Endothelial cell of umbilical vein (primary cell): ENCODE data around the gene PCYOX1L. TPM values are rescaled to one million over a fixed set of nuclear protein-coding genes. Genes with fewer than 3 reads are reported as not detected.

Experiments
- BruUV-seq: library from RNA; stranded (reverse); fragments of 400-500 nt; replicated peaks from 2 replicates; lab custom pipeline; 2021; lab: Mats Ljungman, UMichigan
- CTCF ChIA-PET: fragments of 300-600, 350-600 bp; sonication (Branson Sonifier 250); formaldehyde crosslinking; loops from one replicate; lab custom pipeline; 2021; ENCODE audit warnings: antibody characterized with exemption, inconsistent platforms; lab: Charles Lee
- POLR2A ChIA-PET: fragments of 300-600, 350-600 bp; sonication (Branson Sonifier 250); formaldehyde crosslinking; loops from one replicate; lab custom pipeline; 2021; ENCODE audit warnings: antibody characterized with exemption, inconsistent platforms; lab: Charles Lee
- DNase-seq: peaks from one replicate; pipeline ENCODE4 v3.0.0-alpha.2; 2011; ENCODE audit warnings: low read depth, low spot score
- FAIRE-seq: peaks from 2 replicates; lab custom pipeline; 2011; peaks lifted over from hg19 to GRCh38; lab: Jason Lieb, UNC
- H2AFZ ChIP-seq: 2 replicates; pipeline ENCODE4 v1.6.0; 2012; ENCODE audit warnings: low read depth, low read length, control low read depth, inconsistent platforms
- H3K27ac ChIP-seq: 2 replicates; pipeline ENCODE4 v1.5.1; 2011; ENCODE audit warnings: low read depth, mild to moderate bottlenecking, control low read depth, low read length, moderate library complexity; ENCODE audit not compliant: insufficient read depth
- H3K27me3 ChIP-seq, 2 experiments: 2 replicates each; pipeline versions ENCODE4 v1.6.0 to v1.6.1; 2011; ENCODE audit warnings: low read length in 2 of 2, mixed read lengths in 1 of 2; ENCODE audit not compliant: control insufficient read depth in 2 of 2, insufficient read depth in 2 of 2
- H3K36me3 ChIP-seq, 2 experiments: 2 replicates in 1 of 2; 3 replicates in 1 of 2; pipeline ENCODE4 v1.5.1; 2011; ENCODE audit warnings: low read length in 2 of 2, mild to moderate bottlenecking in 1 of 2, moderate library complexity in 1 of 2; ENCODE audit not compliant: control insufficient read depth in 2 of 2, insufficient read depth in 2 of 2; ENCODE audit errors: extremely low read depth in 1 of 2
- H3K4me1 ChIP-seq: 3 replicates; pipeline ENCODE4 v1.5.1; 2011; ENCODE audit warnings: mild to moderate bottlenecking, low read length; ENCODE audit not compliant: control insufficient read depth, insufficient read depth; ENCODE audit errors: extremely low read depth
- H3K4me2 ChIP-seq: 2 replicates; pipeline ENCODE4 v1.6.1; 2011; ENCODE audit warnings: low read length, control low read depth, mixed read lengths; ENCODE audit not compliant: insufficient read depth
- H3K4me3 ChIP-seq, 3 experiments: fragments of 200-600 bp in 1 of 3; sonication (generic), shearing (Covaris generic) in 1 of 3; replicated peaks in 1 of 3; 2 replicates each; pipeline ENCODE4 v1.5.1; 2011 to 2016; ENCODE audit warnings: control low read depth in 3 of 3, low read length in 3 of 3, mild to moderate bottlenecking in 2 of 3, inconsistent platforms in 1 of 3, low read depth in 1 of 3, moderate library complexity in 1 of 3; ENCODE audit not compliant: insufficient read depth in 1 of 3
- H3K79me2 ChIP-seq: 2 replicates; pipeline ENCODE4 v1.6.0; 2012; ENCODE audit warnings: low read length, inconsistent platforms; ENCODE audit not compliant: control insufficient read depth, insufficient read depth
- H3K9ac ChIP-seq: replicated peaks from 2 replicates; pipeline ENCODE3; 2011; ENCODE audit warnings: low read length, control low read depth; ENCODE audit not compliant: insufficient read depth; ENCODE audit errors: extremely low read depth
- H3K9me1 ChIP-seq: replicated peaks from 3 replicates; pipeline ENCODE4 v1.6.0; 2011; ENCODE audit warnings: mild to moderate bottlenecking, low read length; ENCODE audit not compliant: control insufficient read depth, insufficient read depth; ENCODE audit errors: extremely low read depth
- H3K9me3 ChIP-seq: replicated peaks from 2 replicates; pipeline ENCODE4 v1.5.1; 2012; ENCODE audit warnings: low read length, inconsistent platforms; ENCODE audit not compliant: control insufficient read depth, insufficient read depth
- H4K20me1 ChIP-seq: replicated peaks from 2 replicates; pipeline ENCODE3; 2011; ENCODE audit warnings: mild to moderate bottlenecking, low read length; ENCODE audit not compliant: control insufficient read depth, insufficient read depth; ENCODE audit errors: extremely low read depth
- FOS ChIP-seq: IDR thresholded peaks from 2 replicates; pipeline ENCODE4 v1.6.1; 2011; ENCODE audit warnings: mild to moderate bottlenecking, low read length, moderate library complexity, borderline replicate concordance; ENCODE audit not compliant: insufficient read depth
- JUN ChIP-seq: IDR thresholded peaks from 2 replicates; pipeline ENCODE4 v1.6.1; 2011; ENCODE audit warnings: borderline replicate concordance, low read depth; ENCODE audit not compliant: insufficient read length, insufficient read depth
- MYC ChIP-seq: IDR thresholded peaks from one replicate; pipeline ENCODE4 v1.6.1; 2011; ENCODE audit warnings: mild to moderate bottlenecking, low read depth, low read length
- POLR2A ChIP-seq: IDR thresholded peaks from 2 replicates; pipeline ENCODE4 v1.6.1; 2012; ENCODE audit warnings: low read depth, mild to moderate bottlenecking, control low read depth, low read length
- dilution Hi-C: fragments of 300-500 bp; cut with MboI; formaldehyde crosslinking; loops from one replicate; pipeline ENCODE4 v1.15.0; 2019; ENCODE audit warnings: low sequenced_read_pairs; ENCODE audit not compliant: extremely low pct_ligation_motif_present
- intact Hi-C: fragments of 100-400 bp; cut with micrococcal nuclease; formaldehyde crosslinking; loops from one replicate; pipeline ENCODE4 v1.10.0; 2022
- polyA plus RNA-seq, 4 experiments: library from polyadenylated mRNA; depleted of rRNA in 3 of 4; stranded (reverse) in 3 of 4; unstranded in 1 of 4; fragments of >200 nt; gene quantifications; 2 replicates each; pipeline versions ENCODE4 v1.2.1 to v1.2.3, GENCODE V29; 2011 to 2012; ENCODE audit warnings: missing spikeins in 1 of 4
- total RNA-seq: library from RNA; stranded (reverse); gene quantifications from 2 replicates; pipeline ENCODE4 v1.2.3, GENCODE V29; 2021

PCYOX1L gene
- total and polyA plus RNA-seq, 2 donors (not counting 3 experiments of a cell fraction or from before 2014, with no cell fraction given), result 23.3 to 28.1 TPM

DNA sequence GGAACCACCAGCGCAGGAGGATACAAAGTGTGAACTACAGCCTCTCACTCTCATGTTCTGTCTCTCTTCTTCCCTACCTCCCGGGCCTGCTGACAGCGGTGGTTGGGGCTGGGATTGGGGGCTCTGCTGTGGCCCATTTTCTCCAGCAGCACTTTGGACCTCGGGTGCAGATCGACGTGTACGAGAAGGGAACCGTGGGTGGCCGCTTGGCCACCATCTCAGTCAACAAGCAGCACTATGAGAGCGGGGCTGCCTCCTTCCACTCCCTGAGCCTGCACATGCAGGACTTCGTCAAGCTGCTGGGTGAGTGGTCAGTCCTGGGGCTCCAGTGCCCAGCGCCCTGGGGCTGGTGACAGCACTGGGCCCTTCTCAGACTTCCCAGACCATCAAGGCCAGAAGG, 4.7 kb downstream of the PCYOX1L start:
- H3K79me2 ChIP-seq, result no peaks in the 10 kb centered on the region
- BruUV-seq, result no TSS peak
- H3K9me1 ChIP-seq, result no peaks in the 10 kb centered on the region
- H3K27me3 ChIP-seq, result no peaks in the 10 kb centered on the region
- POLR2A ChIA-PET, result no interaction called here
- no peak overlapping the region for H2AFZ ChIP-seq
- intact Hi-C loops (no loop called here), dilution Hi-C loops (no loop called here)
- no peaks in the 10 kb centered on the region for H4K20me1 ChIP-seq
- no peak overlapping the region for H3K27ac ChIP-seq
- FAIRE-seq, result no peak
- no peaks in the 10 kb centered on the region for H3K36me3 ChIP-seq
- H3K4me2 ChIP-seq, result no peak overlapping the region
- no peak for DNase-seq
- CTCF ChIA-PET, result interaction anchor here (1.5 kb wide), 1 partner anchor 9 kb away, joined by 9 read pairs; no protein-coding TSS in a partner anchor
- no peak overlapping the region for H3K4me3 ChIP-seq
- no peaks in the 10 kb centered on the region for H3K9me3 ChIP-seq
- no peak overlapping the region for H3K9ac ChIP-seq
- no peak for TF ChIP-seq MYC
- peaks cover under 1% of the 10 kb centered on the region for H3K4me1 ChIP-seq

DNA sequence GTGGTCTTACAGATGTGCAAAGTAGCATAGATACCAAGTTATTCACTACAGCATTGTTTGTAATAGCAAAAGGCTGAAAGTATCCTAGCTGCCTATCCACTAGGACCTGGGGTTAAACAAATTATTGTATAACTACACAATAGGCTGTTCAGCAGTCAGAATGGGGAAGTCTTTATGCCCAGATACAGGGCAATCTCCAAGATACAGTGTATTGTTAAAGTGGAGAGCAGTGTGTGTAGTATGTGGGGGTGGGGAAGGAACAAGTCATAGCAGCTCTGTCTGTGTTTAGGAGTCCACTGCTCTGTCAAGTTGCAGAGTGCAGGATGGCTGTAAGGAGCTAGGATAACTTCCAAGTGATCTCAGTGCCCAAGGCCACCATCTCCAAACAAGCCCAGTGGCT, 5.5 kb downstream of the PCYOX1L start:
- no peak overlapping the region for H3K4me2 ChIP-seq
- POLR2A ChIA-PET, result interaction anchor here (0.6 kb wide), 1 partner anchor 17 kb away, joined by 5 read pairs; no protein-coding TSS in a partner anchor
- H3K79me2 ChIP-seq, result no peaks in the 10 kb centered on the region
- no peak overlapping the region for H3K4me3 ChIP-seq
- CTCF ChIA-PET, result interaction anchor here (1.2 to 1.5 kb wide), 3 partner anchors 9 to 98 kb away, joined by 4 to 9 read pairs (median 5); no protein-coding TSS in a partner anchor
- no peak overlapping the region for H3K27ac ChIP-seq
- no peak overlapping the region for H2AFZ ChIP-seq
- dilution Hi-C loops, result no loop called here
- DNase-seq, result no peak
- H3K9me3 ChIP-seq, result no peaks in the 10 kb centered on the region
- intact Hi-C loops, result no loop called here
- no peaks in the 10 kb centered on the region for H3K9me1 ChIP-seq
- no peaks in the 10 kb centered on the region for H3K27me3 ChIP-seq
- no peaks in the 10 kb centered on the region for H3K36me3 ChIP-seq
- no peaks in the 10 kb centered on the region for H3K4me1 ChIP-seq
- no peak overlapping the region for H3K9ac ChIP-seq
- TF ChIP-seq FOS, result no peak
- TF ChIP-seq MYC, result no peak
- no peak for TF ChIP-seq JUN
- TF ChIP-seq POLR2A, result no peak
- no TSS peak for BruUV-seq
- FAIRE-seq, result no peak
- H4K20me1 ChIP-seq, result no peaks in the 10 kb centered on the region
